NCI-H2029 treated with DMSO at 0.1 percent for 48 hours (cell line): ENCODE data around the gene ARL8B.

Experiments
- DNase-seq: peaks from one replicate; lab custom pipeline; 2025; lab: John Stamatoyannopoulos, UW

The ARL8B gene

GRCh38 chr3:5187156-5187919 is 65.2 kb downstream of the ARL8B start, which contains the start of gene EDEM1:
EDEM1 (plus strand) TSS chr3:5187707; CDS start chr3:5187806, 99 bp downstream.
- peak; percentile 71 for DNase-seq

GRCh38 chr3:5187920-5188418 is 65.9 kb downstream of the ARL8B start:
- no peak for DNase-seq

DNA sequence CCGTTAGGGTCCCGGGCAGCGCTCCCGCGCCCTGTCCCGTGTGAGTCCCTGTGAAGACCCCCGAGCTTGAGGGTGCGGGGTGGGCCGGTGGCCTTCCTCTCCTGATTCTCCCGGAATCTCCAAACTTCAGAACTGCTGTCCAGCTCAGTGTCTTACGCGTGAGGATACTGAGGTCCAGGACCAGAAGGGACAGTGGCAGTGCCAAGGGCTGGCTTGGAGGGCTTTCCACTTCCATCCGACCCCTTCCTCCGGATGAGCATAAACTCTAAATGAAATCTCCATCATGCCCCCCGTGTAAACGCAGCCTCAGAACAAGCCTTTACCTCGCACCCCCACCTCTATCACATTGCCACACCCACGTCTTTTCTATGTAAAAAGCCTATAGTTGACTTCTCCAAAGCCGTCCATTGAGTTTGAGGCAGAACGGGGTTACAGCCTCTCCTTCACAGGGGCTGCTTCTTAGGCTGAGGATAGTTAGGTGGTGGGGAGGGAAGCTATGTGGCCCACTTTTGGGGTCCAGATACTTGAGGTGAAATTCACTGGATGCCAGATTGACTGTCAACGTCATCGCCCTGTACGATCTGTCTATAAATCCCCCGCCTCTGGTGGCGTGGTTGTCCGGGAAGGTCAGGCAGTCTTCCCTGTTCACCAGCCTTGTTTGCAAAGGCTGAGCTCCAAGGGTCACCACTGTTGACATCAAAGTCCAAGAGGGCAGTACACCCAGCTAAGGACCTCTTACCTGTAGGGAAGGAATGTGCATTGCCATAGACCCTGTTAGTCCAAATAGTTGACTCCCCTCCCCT is 66.5 kb downstream of the ARL8B start:
- peak; percentile 11 for DNase-seq

GRCh38 chr3:5190147-5190791 is 68.2 kb downstream of the ARL8B start:
- no peak for DNase-seq

GRCh38 chr3:5191555-5192304 is 69.6 kb downstream of the ARL8B start:
- DNase-seq: no peak

GRCh38 chr3:5192571-5193365 is 70.7 kb downstream of the ARL8B start:
- DNase-seq: no peak

DNA sequence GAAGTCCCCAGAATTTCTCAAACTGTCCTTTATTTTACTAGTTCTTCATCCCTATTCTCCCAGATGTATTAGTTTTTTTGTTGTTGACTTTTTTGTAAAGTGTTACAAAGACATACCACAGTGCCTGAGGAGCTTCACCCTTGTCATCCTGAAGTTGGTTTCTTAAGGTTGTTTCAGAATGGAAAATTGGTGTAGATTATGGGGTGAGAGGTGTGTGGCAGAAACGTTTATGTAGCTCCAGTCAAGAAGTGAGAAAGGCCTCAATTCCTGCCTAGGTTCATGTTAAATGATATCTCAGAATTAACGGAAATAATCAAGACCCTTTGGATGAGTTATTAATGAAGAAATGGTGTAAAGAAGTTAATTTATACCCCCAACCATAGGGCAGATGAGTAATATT is 72.2 kb downstream of the ARL8B start:
- no peak for DNase-seq

GRCh38 chr3:5194801-5195509 is 72.9 kb downstream of the ARL8B start:
- no peak for DNase-seq

- DNase-seq: peak; percentile 14
Observed at GRCh38 chr3:5195605-5196004, 73.5 kb downstream of the ARL8B start.

DNA sequence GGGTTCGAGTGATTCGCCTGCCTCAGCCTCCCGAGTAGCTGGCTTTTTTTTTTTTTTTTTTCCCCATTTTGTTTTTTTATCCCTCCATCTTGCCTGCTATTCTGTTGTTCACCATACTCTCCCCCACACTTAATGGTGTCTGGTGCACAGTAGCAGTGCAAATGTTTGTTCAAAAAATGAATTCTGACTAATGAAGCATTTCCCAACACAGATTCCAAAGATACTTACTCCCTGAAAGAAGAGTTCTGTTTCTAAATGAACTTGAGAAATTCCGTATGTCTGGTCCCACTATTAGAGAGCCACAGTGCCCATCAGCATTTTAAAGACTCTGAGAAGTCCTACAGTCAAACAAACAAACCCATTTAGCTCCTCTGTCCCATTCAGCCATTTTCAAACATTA is 74.9 kb downstream of the ARL8B start:
- DNase-seq: no peak

DNA sequence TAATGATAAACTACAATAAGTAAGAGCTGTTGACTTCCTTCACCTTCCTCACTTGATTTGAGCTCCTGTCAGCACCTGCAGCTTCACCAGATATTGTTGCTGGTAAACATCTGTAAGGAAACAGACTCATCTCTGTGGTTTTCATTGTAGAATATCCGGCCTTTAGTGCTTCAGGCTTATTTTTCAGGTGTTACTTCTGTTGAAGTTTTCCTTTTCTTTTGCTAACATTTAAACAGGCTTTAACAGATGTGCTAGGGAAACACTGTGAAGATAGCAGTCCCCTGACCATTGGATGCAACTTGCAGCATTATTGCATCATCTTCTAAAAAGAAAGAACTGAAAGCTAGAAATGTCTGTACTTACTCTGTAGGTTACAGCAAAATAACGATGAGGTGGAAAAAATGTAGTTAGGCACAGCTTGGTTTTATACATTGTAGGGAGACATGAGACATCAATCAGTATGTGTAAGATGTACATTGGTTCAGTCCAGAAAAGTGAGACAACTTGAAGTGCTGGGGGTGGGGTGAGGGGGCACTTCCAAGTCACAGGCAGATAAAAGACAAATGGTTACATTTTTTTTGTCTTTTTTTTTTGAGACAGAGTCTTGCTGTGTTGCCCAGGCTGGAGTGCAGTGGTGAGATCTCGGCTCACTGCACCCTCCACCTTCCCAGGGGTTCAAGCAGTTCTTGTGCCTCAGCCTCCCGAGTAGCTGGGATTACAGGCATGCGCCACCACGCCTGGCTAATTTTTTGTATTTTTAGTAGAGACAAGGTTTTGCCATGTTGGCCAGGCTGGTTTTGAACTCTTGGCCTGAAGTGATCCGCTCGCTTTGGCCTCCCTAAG is 75.6 kb downstream of the ARL8B start:
- DNase-seq: no peak

DNA sequence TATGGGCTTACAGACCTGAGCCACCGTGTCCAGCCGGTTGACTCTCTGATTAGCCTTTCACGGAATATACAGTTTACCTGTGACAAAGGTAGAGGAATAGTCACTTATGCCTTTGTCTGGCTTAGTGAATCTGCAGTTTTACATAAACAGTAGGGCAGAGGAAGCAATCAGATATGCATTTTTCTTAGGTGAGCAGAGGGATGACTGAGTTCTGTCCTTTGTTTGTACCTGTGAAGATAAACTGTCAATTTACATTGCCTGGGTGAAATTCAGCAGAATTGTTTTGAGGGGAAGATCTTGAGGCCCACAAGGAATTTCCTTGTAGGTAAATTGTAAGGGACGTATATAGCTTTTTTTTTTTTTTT is 76.2 kb downstream of the ARL8B start:
- DNase-seq: no peak

- no peak for DNase-seq
Observed at GRCh38 chr3:5198986-5199731, 77.1 kb downstream of the ARL8B start.

- no peak for DNase-seq
Observed at GRCh38 chr3:5201536-5201935, 79.4 kb downstream of the ARL8B start.

GRCh38 chr3:5202222-5202621 is 80.1 kb downstream of the ARL8B start:
- no peak for DNase-seq

- no peak for DNase-seq
Observed at GRCh38 chr3:5205165-5205941, 83.3 kb downstream of the ARL8B start.

DNA sequence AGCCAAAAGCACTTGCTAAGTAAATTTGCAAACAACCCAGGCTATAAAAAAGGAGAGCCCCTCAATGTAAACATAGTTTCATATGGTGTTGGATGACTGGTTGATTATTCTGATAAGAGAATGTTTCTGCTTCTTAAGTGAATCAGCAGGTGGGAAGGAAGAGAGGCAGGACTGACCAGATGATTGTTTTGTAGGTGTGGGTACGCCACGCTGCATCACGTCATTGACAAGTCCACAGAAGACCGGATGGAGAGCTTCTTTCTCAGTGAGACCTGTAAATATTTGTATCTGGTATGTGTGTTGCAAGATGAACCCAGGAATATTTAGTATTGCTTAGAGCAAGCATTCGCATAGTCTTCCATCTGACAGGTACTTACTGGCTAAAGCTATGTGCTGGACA is 88.8 kb downstream of the ARL8B start:
- peak; percentile 51 for DNase-seq
